ENCODE data around the gene DLX4.

DLX4 gene

DNA sequence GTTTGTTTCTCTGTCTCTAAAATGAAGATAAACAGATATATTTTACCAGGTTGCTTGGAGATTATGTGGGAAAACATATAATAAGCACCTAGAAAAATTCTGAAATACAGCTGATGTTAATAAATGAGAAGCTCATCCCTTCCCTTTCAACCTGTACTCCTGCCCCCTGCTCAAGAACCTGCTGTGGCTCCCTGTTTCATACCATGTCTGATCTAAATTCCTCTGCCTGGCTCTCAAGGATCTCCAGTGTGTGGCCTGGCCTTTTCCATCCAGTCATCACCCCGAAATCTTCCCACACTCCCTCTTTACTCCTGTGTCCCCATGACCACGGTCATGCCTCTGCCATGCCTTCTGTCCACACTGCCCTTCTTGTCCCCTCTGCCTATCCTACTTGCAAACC, 19.4 kb upstream of the DLX4 start:
- no peak for DNase-seq

- DNase-seq = no peak
Observed at GRCh38 chr17:49951362-49952082, 17.5 kb upstream of the DLX4 start.

GRCh38 chr17:49952209-49952911, 16.6 kb upstream of the DLX4 start:
- DNase-seq = peak; percentile 81

GRCh38 chr17:49952912-49953497, 16.0 kb upstream of the DLX4 start:
- DNase-seq = no peak

DNA sequence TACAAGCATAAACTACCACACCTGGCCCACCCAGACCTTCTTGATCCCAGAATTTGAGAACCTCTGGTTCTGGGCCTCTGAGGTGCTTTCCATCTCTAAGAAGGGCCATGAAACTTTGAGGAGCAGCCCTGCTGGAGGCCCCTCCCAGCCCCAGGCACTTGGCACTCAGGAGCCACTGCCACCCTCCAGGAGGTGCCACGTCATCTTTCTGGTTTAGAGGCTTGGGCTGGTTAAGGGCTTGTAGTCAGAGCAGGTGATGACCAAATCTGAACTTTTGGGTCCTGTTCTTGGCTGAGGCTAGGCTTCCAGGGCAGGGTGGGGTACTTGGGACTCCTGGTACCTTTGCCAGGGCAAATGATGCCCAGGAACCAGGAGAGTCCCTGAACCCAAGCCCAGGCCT, 13.8 kb upstream of the DLX4 start:
- DNase-seq = no peak

GRCh38 chr17:49956780-49957179, 12.2 kb upstream of the DLX4 start:
- DNase-seq = no peak

DNA sequence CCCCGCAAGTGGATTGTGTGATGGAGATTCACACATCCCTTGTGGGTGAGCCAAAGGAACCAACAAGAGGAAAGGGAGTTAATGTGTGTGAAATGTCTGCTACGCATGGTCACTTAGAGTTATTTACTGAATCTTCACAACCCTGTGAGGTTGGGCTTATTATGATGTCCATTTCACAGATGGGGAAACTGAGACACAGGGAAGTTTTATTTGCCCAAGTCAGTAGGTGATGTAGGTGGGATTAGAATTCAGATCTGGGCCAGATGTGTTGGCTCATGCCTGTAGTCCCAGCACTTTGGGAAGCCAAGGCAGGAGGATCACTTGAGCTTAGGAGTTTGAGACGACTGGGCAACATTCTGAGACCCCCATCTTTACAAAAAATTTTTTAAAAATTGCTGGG, 11.6 kb upstream of the DLX4 start:
- DNase-seq = no peak

- no peak for DNase-seq
Observed at GRCh38 chr17:49958723-49959122, 10.3 kb upstream of the DLX4 start.

GRCh38 chr17:49959183-49959935, 9.6 kb upstream of the DLX4 start:
- DNase-seq = no peak

DNA sequence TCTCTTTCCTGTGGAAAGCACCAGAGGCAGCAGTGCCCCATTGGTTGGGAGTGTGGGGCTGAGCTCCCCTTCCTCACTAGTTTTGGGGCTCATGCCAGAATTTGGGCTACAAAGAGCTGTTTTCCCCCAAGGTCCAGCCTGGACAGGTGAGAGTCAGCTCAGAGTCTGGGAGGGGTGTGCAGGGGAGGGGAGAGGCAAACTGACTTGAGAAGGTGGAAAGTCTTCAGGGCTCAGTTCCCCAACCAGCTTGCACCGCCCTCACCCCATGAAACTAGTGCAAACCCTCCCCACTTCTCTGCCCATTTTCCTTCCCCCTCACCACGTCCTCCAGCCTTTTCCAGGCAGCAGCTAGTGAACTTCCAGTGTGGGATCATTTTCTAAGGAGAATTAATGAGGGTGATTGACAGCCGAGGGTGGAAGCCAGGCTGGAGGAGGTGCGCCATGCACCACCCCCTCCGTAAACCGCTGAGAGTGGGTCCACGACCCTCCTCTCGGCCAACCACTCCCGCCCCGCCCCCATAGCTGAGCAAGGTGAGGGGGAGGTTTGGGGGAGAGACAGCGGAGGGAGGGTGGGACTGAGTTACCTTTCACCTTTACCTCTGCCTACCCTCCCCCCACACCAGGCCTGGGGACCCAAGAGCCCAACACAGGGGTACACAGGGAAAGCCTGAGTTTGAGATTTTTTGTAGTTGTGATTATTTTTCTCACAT, 6.2 kb upstream of the DLX4 start:
- DNase-seq = no peak

DNA sequence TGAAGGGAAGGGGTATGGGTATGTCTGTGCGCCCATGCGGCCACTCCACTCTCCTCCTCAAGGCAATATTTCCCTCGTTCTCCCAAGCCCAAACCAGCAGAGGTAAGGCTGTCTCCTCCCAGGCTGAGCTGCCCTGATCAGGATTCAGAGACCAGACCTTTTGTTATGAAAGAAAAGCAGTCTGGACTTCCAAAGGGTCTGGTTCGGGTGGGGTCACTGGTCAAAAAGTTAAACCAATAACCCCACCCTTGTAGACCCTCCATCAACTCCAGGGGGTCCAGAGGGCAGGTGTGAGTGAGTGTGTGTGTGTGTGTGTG, 5.7 kb upstream of the DLX4 start:
- DNase-seq = no peak

DNA sequence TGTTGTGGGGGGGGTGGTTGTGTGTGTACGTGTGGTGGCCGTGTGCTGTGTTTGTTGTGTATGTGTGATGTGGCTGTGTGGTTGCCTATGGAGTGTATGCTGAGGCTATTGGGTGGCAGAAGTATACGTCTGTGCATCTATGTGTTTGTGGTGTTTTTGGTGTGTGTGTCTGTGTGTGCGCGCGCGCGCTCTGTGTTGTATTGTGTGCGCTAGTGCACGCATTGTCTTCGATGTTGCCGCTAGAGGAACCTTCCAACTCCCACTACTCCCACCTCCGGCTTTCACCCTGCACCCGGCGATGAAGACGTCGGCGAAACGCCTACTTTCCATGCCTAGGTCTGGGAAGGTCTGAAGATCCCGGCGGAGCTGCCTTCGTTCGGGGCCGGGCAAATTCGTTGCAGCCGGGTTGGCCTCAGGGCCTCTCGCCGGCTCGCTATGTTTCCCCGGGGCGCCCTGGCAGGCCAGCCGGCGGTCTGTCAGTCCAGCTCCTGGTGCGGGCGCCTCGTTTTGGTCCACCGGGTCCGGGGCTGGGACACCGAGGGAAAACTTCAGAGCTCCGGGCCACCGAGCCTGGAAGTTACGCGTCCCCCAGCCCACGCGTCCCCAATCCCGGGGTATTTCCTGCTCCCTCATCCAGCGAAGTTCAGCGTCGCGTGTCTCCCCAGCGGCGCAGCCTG, 5.2 kb upstream of the DLX4 start:
- no peak for DNase-seq

DNA sequence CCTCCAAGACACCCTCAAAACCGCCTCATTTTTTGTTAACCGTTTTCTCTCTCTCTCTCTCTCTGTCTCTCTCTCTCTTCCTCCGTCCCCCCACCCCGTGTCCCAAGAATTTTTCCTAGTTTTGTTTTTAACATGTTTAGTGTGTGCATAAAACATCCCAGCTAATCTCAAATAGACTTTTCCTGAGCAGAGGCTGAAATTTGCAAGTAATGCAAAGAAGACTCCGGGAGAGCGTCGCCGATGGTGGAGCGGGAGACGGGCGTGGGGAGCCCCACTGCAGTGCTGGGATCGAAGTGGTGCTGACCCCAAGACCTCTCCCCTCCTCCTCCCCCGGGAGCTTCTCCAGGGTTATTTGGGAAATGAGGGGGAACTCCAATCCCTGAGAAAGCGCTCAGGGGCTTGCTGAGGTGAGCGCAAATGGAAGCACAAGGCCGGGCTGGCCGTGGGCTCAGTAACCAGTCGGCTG, 4.7 kb upstream of the DLX4 start:
- DNase-seq = no peak

- peak; percentile 21 for DNase-seq
Observed at GRCh38 chr17:49964769-49965523, 4.0 kb upstream of the DLX4 start.

DNA sequence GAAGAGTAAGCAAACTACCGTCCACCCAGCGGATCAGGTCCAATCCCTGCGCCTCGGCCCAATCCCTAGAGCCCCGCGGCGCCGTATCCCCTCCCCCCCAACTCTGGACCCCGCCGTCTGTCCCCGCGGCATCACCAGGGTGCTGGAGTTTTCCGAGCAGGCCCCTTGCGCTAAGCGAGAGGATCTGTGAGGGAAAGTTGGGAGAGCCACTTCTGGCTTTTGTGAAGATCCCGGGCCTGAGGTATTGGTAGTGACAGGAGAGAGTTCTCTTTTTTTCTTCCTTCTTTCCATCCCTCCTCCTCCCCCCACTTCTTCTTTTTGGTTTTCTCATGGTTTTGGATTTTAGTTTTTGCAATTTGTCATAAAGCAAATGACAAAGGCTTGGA, 3.5 kb upstream of the DLX4 start:
- DNase-seq = no peak

GRCh38 chr17:49966767-49967166, 2.2 kb upstream of the DLX4 start:
- no peak for DNase-seq

- DNase-seq = no peak
Observed at GRCh38 chr17:49967205-49967604, 1.8 kb upstream of the DLX4 start.

GRCh38 chr17:49967621-49968404, 1.2 kb upstream of the DLX4 start:
- DNase-seq = no peak

DNA sequence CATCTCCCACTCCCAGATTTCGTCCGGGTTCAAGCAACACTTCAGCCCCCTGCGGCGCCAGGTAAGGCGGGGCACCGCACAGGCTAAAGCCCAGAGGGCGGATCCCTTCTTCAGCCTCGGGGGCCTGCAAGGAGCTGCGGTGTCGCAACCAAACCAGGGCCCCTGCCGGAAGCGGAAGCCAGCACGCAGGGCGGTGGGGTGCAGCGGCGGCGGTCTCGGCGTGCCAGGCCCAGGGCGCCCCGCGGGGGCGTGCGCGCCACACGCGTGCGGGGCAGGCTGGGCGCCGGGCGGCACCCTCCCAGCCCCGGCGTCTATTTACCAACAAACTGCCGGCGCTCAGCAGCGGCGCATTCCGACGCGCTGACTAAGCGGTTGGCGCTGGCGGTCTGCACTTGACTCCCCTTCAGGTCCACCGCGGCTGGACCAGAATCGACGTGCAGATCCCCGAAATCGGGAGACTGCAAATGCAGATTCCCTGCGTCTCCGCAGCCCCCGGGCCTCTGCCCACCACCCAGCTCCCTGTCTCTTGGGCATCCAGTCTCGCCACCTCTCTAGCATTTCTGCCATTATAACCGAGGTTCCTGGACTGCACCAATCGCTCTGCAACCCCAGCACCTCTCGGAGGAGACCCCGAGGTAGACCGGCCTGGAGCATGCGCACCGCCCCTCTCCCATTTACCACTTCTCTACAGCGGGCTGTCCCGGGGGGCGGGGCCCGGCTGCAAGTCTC, 421 bp upstream of the DLX4 start:
- peak; percentile 73 for DNase-seq

- DNase-seq = no peak
Observed at GRCh38 chr17:49969795-49970389, 902 bp downstream of the DLX4 start.
